Measurements from ENCODE around the gene ISG15.

ISG15 gene

DNA sequence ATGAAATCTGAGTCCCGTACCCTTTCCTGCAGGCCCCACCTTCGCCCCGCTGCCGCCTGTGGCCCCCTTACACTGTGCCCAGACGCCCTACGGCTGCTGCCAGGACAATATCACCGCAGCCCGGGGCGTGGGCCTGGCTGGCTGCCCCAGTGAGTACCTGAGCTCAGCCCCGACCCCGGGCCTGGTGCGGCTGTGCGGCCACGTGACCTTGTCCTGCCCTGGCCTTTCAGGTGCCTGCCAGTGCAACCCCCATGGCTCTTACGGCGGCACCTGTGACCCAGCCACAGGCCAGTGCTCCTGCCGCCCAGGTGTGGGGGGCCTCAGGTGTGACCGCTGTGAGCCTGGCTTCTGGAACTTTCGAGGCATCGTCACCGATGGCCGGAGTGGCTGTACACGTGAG, 31.8 kb downstream of the ISG15 start:
- no peak overlapping the region for H3K27ac ChIP-seq
- in situ Hi-C loops (cut with HindIII; ENCODE audit: low pct_ligation_motif_present, low sequenced_read_pairs) = no loop called here
- H3K4me3 ChIP-seq (ENCODE audit: low read depth, low read length) = no peak overlapping the region
- no peak for DNase-seq
- peaks cover 57% of the 10 kb centered on the region for H3K36me3 ChIP-seq (replicated peaks)
- TF ChIP-seq, protein P1, sequence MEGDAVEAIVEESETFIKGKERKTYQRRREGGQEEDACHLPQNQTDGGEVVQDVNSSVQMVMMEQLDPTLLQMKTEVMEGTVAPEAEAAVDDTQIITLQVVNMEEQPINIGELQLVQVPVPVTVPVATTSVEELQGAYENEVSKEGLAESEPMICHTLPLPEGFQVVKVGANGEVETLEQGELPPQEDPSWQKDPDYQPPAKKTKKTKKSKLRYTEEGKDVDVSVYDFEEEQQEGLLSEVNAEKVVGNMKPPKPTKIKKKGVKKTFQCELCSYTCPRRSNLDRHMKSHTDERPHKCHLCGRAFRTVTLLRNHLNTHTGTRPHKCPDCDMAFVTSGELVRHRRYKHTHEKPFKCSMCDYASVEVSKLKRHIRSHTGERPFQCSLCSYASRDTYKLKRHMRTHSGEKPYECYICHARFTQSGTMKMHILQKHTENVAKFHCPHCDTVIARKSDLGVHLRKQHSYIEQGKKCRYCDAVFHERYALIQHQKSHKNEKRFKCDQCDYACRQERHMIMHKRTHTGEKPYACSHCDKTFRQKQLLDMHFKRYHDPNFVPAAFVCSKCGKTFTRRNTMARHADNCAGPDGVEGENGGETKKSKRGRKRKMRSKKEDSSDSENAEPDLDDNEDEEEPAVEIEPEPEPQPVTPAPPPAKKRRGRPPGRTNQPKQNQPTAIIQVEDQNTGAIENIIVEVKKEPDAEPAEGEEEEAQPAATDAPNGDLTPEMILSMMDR (IDR thresholded peaks at IDR 0.05; ENCODE audit: low read depth, low read length, missing control alignments) = no peak
- H3K27me3 ChIP-seq (replicated peaks) = no peaks in the 10 kb centered on the region

DNA sequence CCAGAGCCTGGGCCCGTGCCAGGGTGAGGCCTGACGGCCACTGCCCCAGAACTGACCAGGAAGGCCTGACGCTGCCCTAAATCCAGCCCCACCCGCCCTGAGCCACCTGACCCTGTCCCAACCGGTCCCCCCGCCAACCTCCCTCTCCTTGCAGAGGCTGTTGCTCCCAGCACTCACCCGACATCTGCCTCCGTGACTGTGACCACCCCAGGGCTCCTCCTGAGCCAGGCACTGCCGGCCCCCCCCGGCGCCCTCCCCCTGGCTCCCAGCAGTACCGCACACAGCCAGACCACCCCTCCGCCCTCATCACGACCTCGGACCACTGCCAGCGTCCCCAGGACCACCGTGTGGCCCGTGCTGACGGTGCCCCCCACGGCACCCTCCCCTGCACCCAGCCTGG, 32.9 kb downstream of the ISG15 start:
- H3K27me3 ChIP-seq (replicated peaks) = no peaks in the 10 kb centered on the region
- TF ChIP-seq, protein P1 (IDR thresholded peaks at IDR 0.05; ENCODE audit: low read depth, low read length, missing control alignments) = no peak
- in situ Hi-C loops (cut with HindIII; ENCODE audit: low pct_ligation_motif_present, low sequenced_read_pairs) = no loop called here
- peaks cover 66% of the 10 kb centered on the region for H3K36me3 ChIP-seq (replicated peaks)
- no peak overlapping the region for H3K4me3 ChIP-seq (ENCODE audit: low read depth, low read length)
- DNase-seq = no peak
- no peak overlapping the region for H3K27ac ChIP-seq

GRCh38 chr1:1046767-1047166, 33.5 kb downstream of the ISG15 start:
- no peak for DNase-seq
- H3K36me3 ChIP-seq (replicated peaks) = peaks cover 69% of the 10 kb centered on the region
- H3K4me3 ChIP-seq (ENCODE audit: low read depth, low read length) = no peak overlapping the region
- H3K27ac ChIP-seq = no peak overlapping the region
- in situ Hi-C loops (cut with HindIII; ENCODE audit: low pct_ligation_motif_present, low sequenced_read_pairs) = no loop called here
- TF ChIP-seq, protein P1 (IDR thresholded peaks at IDR 0.05; ENCODE audit: low read depth, low read length, missing control alignments) = no peak
- H3K27me3 ChIP-seq (replicated peaks) = no peaks in the 10 kb centered on the region

DNA sequence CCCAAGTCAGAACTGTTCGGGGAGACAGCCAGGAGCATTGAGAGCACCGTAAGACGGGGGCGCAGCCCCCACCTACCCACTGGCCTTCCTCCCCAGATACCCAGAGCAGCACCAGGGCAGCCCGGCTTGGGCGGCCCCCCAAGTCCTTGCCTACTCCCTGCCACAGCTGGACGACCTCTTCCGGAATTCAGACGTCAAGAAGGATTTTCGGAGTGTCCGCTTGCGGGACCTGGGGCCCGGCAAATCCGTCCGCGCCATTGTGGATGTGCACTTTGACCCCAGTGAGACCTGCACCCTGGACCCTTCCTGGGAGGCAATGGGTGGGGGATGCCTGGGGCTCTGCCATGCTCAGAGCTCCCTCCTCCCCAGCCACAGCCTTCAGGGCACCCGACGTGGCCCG, 34.1 kb downstream of the ISG15 start:
- Histone ChIP-seq H3K36me3 (replicated peaks) (peaks cover 69% of the 10 kb centered on the region), H3K27ac (no peak overlapping the region), H3K27me3 (replicated peaks) (no peaks in the 10 kb centered on the region), H3K4me3 (ENCODE audit: low read depth, low read length) (no peak overlapping the region)
- TF ChIP-seq, protein P1 (IDR thresholded peaks at IDR 0.05; ENCODE audit: low read depth, low read length, missing control alignments) = no peak
- no peak for DNase-seq
- in situ Hi-C loops (cut with HindIII; ENCODE audit: low pct_ligation_motif_present, low sequenced_read_pairs) = no loop called here

DNA sequence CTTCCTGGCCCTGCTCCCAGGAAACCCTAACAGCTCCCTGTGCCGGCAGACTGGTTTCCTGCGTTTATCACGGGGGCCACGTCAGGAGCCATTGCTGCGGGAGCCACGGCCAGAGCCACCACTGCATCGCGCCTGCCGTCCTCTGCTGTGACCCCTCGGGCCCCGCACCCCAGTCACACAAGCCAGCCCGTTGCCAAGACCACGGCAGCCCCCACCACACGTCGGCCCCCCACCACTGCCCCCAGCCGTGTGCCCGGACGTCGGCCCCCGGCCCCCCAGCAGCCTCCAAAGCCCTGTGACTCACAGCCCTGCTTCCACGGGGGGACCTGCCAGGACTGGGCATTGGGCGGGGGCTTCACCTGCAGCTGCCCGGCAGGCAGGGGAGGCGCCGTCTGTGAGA, 34.7 kb downstream of the ISG15 start:
- Histone ChIP-seq H3K4me3 (ENCODE audit: low read depth, low read length) (no peak overlapping the region), H3K27ac (no peak overlapping the region), H3K36me3 (replicated peaks) (peaks cover 69% of the 10 kb centered on the region), H3K27me3 (replicated peaks) (no peaks in the 10 kb centered on the region)
- TF ChIP-seq, protein P1 (IDR thresholded peaks at IDR 0.05; ENCODE audit: low read depth, low read length, missing control alignments) = no peak
- in situ Hi-C loops (cut with HindIII; ENCODE audit: low pct_ligation_motif_present, low sequenced_read_pairs) = no loop called here
- no peak for DNase-seq

- H3K36me3 ChIP-seq (replicated peaks) = peaks cover 68% of the 10 kb centered on the region
- no peaks in the 10 kb centered on the region for H3K27me3 ChIP-seq (replicated peaks)
- TF ChIP-seq, protein P1 (IDR thresholded peaks at IDR 0.05; ENCODE audit: low read depth, low read length, missing control alignments) = no peak
- no peak overlapping the region for H3K27ac ChIP-seq
- no peak overlapping the region for H3K4me3 ChIP-seq (ENCODE audit: low read depth, low read length)
- in situ Hi-C loops (cut with HindIII; ENCODE audit: low pct_ligation_motif_present, low sequenced_read_pairs) = no loop called here
- DNase-seq = no peak
These were observed 35.5 kb downstream of the ISG15 start for GRCh38 chr1:1048765-1049164.
